CD4-positive, alpha-beta T cell (primary cell): ENCODE measurements around the gene GLB1L3. TPM values are rescaled to one million over a fixed set of nuclear protein-coding genes. Genes with fewer than 3 reads are reported as not detected.

Experiments used
- ATAC-seq: fragments of 200-7000 bp; cut with Tn5 transposase; one replicate; pipeline ENCODE4 v1.10.0; 2022; ENCODE audit warnings: mild to moderate bottlenecking; ENCODE audit not compliant: poor library complexity
- CTCF ChIA-PET: fragments of 350-600 bp; sonication (Branson Sonifier 250); formaldehyde crosslinking; loops from one replicate; lab custom pipeline; 2021; ENCODE audit warnings: antibody characterized with exemption, inconsistent platforms; lab: Charles Lee
- POLR2A ChIA-PET: fragments of 350-600 bp; sonication (Branson Sonifier 250); formaldehyde crosslinking; loops from one replicate; lab custom pipeline; 2021; ENCODE audit warnings: antibody characterized with exemption, inconsistent platforms; lab: Charles Lee
- DNase-seq, 14 experiments: peaks; one replicate each; pipeline ENCODE4 v3.0.0-alpha.2; 2013 to 2020; ENCODE audit warnings: mixed read lengths in 2 of 14
- H3K27ac ChIP-seq, 2 donors: one replicate each; pipeline versions ENCODE4 v1.5.1 to v1.7.0; 2013; ENCODE audit warnings: low read length in 2 of 2, low read depth in 1 of 2, mild to moderate bottlenecking in 1 of 2
- H3K27me3 ChIP-seq, 2 experiments: 1 replicate in 1 of 2; 2 replicates in 1 of 2; pipeline versions ENCODE4 v1.6.1 to v1.7.0; 2013; ENCODE audit warnings: low read length in 2 of 2, control low read depth in 1 of 2, mild to moderate bottlenecking in 1 of 2, moderate library complexity in 1 of 2; ENCODE audit not compliant: insufficient read depth in 2 of 2, control insufficient read depth in 1 of 2
- H3K36me3 ChIP-seq: one replicate; pipeline ENCODE4 v1.6.1; 2013; ENCODE audit warnings: low read length, control low read depth; ENCODE audit not compliant: insufficient read depth
- H3K4me1 ChIP-seq: one replicate; pipeline ENCODE4 v1.6.1; 2013; ENCODE audit warnings: low read length, control low read depth; ENCODE audit not compliant: insufficient read depth
- H3K4me3 ChIP-seq: one replicate; pipeline ENCODE4 v1.5.1; 2013; ENCODE audit warnings: mild to moderate bottlenecking, low read length, moderate library complexity
- H3K9me3 ChIP-seq, 2 experiments: 1 replicate in 1 of 2; 2 replicates in 1 of 2; pipeline versions ENCODE4 v1.6.1 to v1.7.0; 2013; ENCODE audit warnings: low read length in 2 of 2, mild to moderate bottlenecking in 2 of 2, control low read depth in 1 of 2, moderate library complexity in 1 of 2; ENCODE audit not compliant: control insufficient read depth in 1 of 2, insufficient read depth in 1 of 2
- H3K27ac Mint-ChIP-seq: one replicate; pipeline ENCODE4 v1.8.0; 2020; ENCODE audit warnings: mixed read lengths
- H3K27me3 Mint-ChIP-seq: one replicate; pipeline ENCODE4 v1.8.0; 2021; ENCODE audit warnings: mixed read lengths
- H3K36me3 Mint-ChIP-seq: one replicate; pipeline ENCODE4 v1.8.0; 2021; ENCODE audit warnings: low read depth, mixed read lengths
- H3K4me1 Mint-ChIP-seq: one replicate; pipeline ENCODE4 v1.8.0; 2021; ENCODE audit warnings: low read depth, mixed read lengths
- H3K4me3 Mint-ChIP-seq: one replicate; pipeline ENCODE4 v1.8.0; 2020; ENCODE audit warnings: mild to moderate bottlenecking, mixed read lengths
- H3K9me3 Mint-ChIP-seq: one replicate; pipeline ENCODE4 v1.8.0; 2020; ENCODE audit warnings: mixed read lengths
- intact Hi-C, 2 experiments: fragments of 100-400 bp; cut with DNase I in 1 of 2; cut with micrococcal nuclease in 1 of 2; formaldehyde crosslinking; loops; one replicate each; pipeline versions ENCODE4 v1.15.1 to v1.9.0; 2023 to 2025; cut with DNase I, micrococcal nuclease
- total RNA-seq, 174 experiments: library from RNA in 2 of 174; stranded (reverse) in 2 of 174; gene quantifications; one replicate each; pipeline ENCODE4 v1.2.3 and lab custom pipeline; 2021 to 2026
- TF ChIP-seq, protein P1 (sequence below): fragments of 200-600 bp; IDR thresholded peaks from one replicate; pipeline ENCODE4 v1.8.0; 2022; ENCODE audit warnings: antibody characterized with exemption, mild to moderate bottlenecking

GLB1L3 gene
- total RNA-seq, 2 experiments from 2014 or later, result 1.3 to 1.5 TPM

DNA sequence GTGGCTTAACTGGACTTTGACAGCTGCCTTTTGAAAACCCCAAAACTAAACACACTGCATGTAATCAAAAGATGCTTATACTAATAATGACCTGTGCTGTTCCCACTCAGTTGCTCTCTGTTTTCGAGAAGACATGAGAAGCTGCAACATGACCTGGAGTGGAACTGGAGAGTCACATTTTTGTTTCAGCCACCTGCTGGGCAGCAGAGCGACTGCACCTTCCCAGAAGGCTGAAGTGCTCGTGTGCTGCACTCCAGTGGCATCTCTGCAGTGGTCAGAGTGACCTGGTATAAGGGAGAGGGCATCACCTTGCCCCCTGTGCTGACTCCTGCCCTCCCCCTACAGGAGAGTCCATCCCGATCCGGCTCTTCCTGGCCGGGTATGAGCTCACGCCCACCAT lies 31.6 kb upstream of the GLB1L3 start:
- Mint-ChIP-seq H3K36me3 (peaks cover 93% of the 10 kb centered on the region), H3K9me3 (no peaks in the 10 kb centered on the region)
- intact Hi-C loops, result loop anchor here in 1 of 2 experiments (2.0 kb wide), 1 partner anchor 38 kb away; no protein-coding TSS in a partner anchor

DNA sequence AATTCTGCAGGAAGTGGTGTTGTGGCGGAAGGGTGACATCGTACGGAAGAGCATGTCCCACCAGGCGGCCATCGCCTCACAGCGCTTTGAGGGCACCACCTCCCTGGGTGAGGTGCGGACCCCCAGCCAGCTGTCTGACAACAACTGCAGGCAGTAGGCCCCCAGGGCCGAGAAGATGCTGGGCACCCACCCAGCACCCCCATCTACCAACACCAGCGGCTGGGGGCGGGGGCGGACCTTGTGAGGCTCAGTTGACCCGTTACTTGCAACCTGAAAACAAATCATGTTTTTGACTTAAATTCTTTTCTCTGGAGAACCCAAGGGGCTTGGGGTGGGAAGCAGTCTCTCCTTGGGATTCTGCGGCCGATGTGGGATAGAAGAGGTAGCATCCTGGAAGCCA lies 30.7 kb upstream of the GLB1L3 start:
- intact Hi-C loops, result loop anchor here in 1 of 2 experiments (2.0 kb wide), 1 partner anchor 39 kb away; no protein-coding TSS in a partner anchor
- DNase-seq (no peak), ATAC-seq (no peak)
- POLR2A ChIA-PET, result interaction anchor here (1.9 kb wide), 1 partner anchor 21 kb away, joined by 19 read pairs; the partner anchor contains the start of genes NCAPD3 and VPS26B
- Mint-ChIP-seq H3K27ac (no peak overlapping the region), H3K36me3 (peaks cover 92% of the 10 kb centered on the region), H3K4me3 (no peak overlapping the region), H3K9me3 (no peaks in the 10 kb centered on the region), H3K27me3 (no peaks in the 10 kb centered on the region), H3K4me1 (no peaks in the 10 kb centered on the region)
- no peak overlapping the region for H3K4me3 ChIP-seq
- H3K27ac ChIP-seq, result no peak overlapping the region
- no peaks in the 10 kb centered on the region for H3K27me3 ChIP-seq
- TF ChIP-seq, protein P1, sequence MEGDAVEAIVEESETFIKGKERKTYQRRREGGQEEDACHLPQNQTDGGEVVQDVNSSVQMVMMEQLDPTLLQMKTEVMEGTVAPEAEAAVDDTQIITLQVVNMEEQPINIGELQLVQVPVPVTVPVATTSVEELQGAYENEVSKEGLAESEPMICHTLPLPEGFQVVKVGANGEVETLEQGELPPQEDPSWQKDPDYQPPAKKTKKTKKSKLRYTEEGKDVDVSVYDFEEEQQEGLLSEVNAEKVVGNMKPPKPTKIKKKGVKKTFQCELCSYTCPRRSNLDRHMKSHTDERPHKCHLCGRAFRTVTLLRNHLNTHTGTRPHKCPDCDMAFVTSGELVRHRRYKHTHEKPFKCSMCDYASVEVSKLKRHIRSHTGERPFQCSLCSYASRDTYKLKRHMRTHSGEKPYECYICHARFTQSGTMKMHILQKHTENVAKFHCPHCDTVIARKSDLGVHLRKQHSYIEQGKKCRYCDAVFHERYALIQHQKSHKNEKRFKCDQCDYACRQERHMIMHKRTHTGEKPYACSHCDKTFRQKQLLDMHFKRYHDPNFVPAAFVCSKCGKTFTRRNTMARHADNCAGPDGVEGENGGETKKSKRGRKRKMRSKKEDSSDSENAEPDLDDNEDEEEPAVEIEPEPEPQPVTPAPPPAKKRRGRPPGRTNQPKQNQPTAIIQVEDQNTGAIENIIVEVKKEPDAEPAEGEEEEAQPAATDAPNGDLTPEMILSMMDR, result no peak
- H3K36me3 ChIP-seq, result peaks cover 92% of the 10 kb centered on the region
- no peaks in the 10 kb centered on the region for H3K9me3 ChIP-seq
- H3K4me1 ChIP-seq, result no peaks in the 10 kb centered on the region
- CTCF ChIA-PET, result interaction anchor here (1.7 to 1.8 kb wide), 2 partner anchors 17 to 38 kb away, joined by 4 to 8 read pairs; no protein-coding TSS in a partner anchor

More for the DNA sequence above, 31.6 kb upstream of the GLB1L3 start:
- TF ChIP-seq, protein P1, result peak; percentile 56
- no peaks in the 10 kb centered on the region for H3K4me1 ChIP-seq
- Mint-ChIP-seq H3K27ac (peak overlapping the region; percentile 25), H3K4me3 (no peak overlapping the region), H3K27me3 (no peaks in the 10 kb centered on the region), H3K4me1 (no peaks in the 10 kb centered on the region)
- DNase-seq, result peak in 3 of 14 experiments; percentile 22 to 56 (median 53)
- no peak overlapping the region for H3K27ac ChIP-seq
- no peaks in the 10 kb centered on the region for H3K9me3 ChIP-seq
- H3K36me3 ChIP-seq, result peaks cover 92% of the 10 kb centered on the region
- no peaks in the 10 kb centered on the region for H3K27me3 ChIP-seq
- POLR2A ChIA-PET, result interaction anchor here (1.9 kb wide), 1 partner anchor 20 kb away, joined by 19 read pairs; the partner anchor contains the start of genes NCAPD3 and VPS26B
- CTCF ChIA-PET, result interaction anchor here (1.1 to 1.8 kb wide), 4 partner anchors 10 to 37 kb away, joined by 3 to 8 read pairs (median 5); partner anchors contain the start of gene VPS26B
- no peak overlapping the region for H3K4me3 ChIP-seq
- peak; percentile 77 for ATAC-seq

DNA sequence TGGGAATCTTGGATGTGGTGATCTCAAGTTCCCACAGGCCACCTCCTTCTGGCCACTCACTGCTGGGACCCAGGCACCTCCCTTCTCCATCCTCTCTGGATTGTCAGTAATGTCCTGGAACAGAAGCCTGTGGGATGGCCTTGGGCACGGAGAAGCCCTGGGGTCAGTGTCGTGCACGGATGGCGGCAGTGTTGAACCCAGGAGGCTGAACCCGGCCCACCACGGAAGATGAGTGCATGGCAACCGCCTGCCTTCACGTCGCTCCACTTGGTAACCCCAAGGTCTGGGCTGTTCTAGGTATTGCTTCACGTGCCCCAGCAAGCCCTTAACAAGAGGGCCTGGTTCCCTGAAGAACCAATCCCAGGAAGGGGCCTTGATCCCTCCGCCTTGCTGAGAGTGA lies 30.1 kb upstream of the GLB1L3 start:
- Mint-ChIP-seq H3K9me3 (no peaks in the 10 kb centered on the region), H3K4me3 (no peak overlapping the region), H3K27me3 (no peaks in the 10 kb centered on the region), H3K27ac (no peak overlapping the region), H3K4me1 (no peaks in the 10 kb centered on the region), H3K36me3 (peaks cover 95% of the 10 kb centered on the region)
- no peaks in the 10 kb centered on the region for H3K27me3 ChIP-seq
- ATAC-seq (no peak), DNase-seq (no peak)
- no peaks in the 10 kb centered on the region for H3K9me3 ChIP-seq
- peaks cover 94% of the 10 kb centered on the region for H3K36me3 ChIP-seq
- ChIA-PET POLR2A (no interaction called here), CTCF (no interaction called here)
- TF ChIP-seq, protein P1, result no peak
- no peak overlapping the region for H3K27ac ChIP-seq
- intact Hi-C loops, result no loop called here
- no peaks in the 10 kb centered on the region for H3K4me1 ChIP-seq
- H3K4me3 ChIP-seq, result no peak overlapping the region
